K562 (cell line): ENCODE data around the gene RPUSD1. TPM values are rescaled to one million over a fixed set of nuclear protein-coding genes. Genes with fewer than 3 reads are reported as not detected.

Experiments
- ATAC-seq: fragments of 200-7000 bp; cut with Tn5 transposase; 3 replicates; pipeline ENCODE4 v1.9.1; 2020; ENCODE audit warnings: moderate library complexity
- BruUV-seq: library from RNA; stranded (reverse); fragments of 400-500 nt; replicated peaks from 2 replicates; lab custom pipeline; 2021; lab: Mats Ljungman, UMichigan
- CTCF ChIA-PET: fragments of 300-600 bp; formaldehyde crosslinking; extraction: SDS; loops from one replicate; lab custom pipeline; 2021; ENCODE audit warnings: low intra/inter-chr PET ratio; lab: Yijun Ruan, JAX
- POLR2A ChIA-PET: fragments of 300-600, 350-650 bp; sonication (Branson Sonifier 250); formaldehyde crosslinking; extraction: SDS; loops from one replicate; lab custom pipeline; 2021; ENCODE audit warnings: antibody characterized with exemption, inconsistent platforms; lab: Yijun Ruan, JAX
- DNase-seq, 4 experiments: peaks; one replicate each; pipeline versions ENCODE4 v3.0.0 to v3.0.0-alpha.2; 2011 to 2018; ENCODE audit warnings: low spot score in 3 of 4, mixed read lengths in 3 of 4; ENCODE audit errors: extremely low read depth in 1 of 4
- FAIRE-seq: peaks from 2 replicates; lab custom pipeline; 2011; peaks lifted over from hg19 to GRCh38; lab: Jason Lieb, UNC
- H2AFZ ChIP-seq: 2 replicates; pipeline ENCODE4 v1.6.0; 2011; ENCODE audit warnings: low read depth, low read length, control low read depth, inconsistent platforms
- H3K27ac ChIP-seq: fragments of 200-600 bp; 3 replicates; pipeline ENCODE4 v1.8.0; 2011; ENCODE audit warnings: low read depth, mild to moderate bottlenecking, control low read depth, inconsistent platforms, low read length, moderate library complexity, mixed read lengths; ENCODE audit errors: extremely low read depth
- H3K27me3 ChIP-seq, 2 experiments: fragments of 300-600 bp in 1 of 2; 2 replicates in 1 of 2; 3 replicates in 1 of 2; pipeline versions ENCODE4 v1.6.0 to v1.8.0; 2011; ENCODE audit warnings: inconsistent platforms in 2 of 2, low read length in 2 of 2, mild to moderate bottlenecking in 1 of 2, mixed read lengths in 1 of 2, moderate library complexity in 1 of 2; ENCODE audit not compliant: control insufficient read depth in 2 of 2, insufficient read depth in 2 of 2
- H3K36me3 ChIP-seq: fragments of 300-600 bp; 3 replicates; pipeline ENCODE4 v1.8.0; 2011; ENCODE audit warnings: mild to moderate bottlenecking, low read length, inconsistent platforms; ENCODE audit not compliant: control insufficient read depth, insufficient read depth
- H3K4me1 ChIP-seq, 2 experiments: fragments of 200-600 bp in 1 of 2; replicated peaks in 1 of 2; 2 replicates in 1 of 2; 3 replicates in 1 of 2; pipeline versions ENCODE4 v1.5.1 to v1.8.0; 2011; ENCODE audit warnings: inconsistent platforms in 2 of 2, low read length in 2 of 2, mild to moderate bottlenecking in 1 of 2, mixed read lengths in 1 of 2, moderate library complexity in 1 of 2; ENCODE audit not compliant: control insufficient read depth in 2 of 2, insufficient read depth in 2 of 2
- H3K4me2 ChIP-seq: 2 replicates; pipeline ENCODE4 v1.6.1; 2011; ENCODE audit warnings: low read length, control low read depth, inconsistent platforms, mixed read lengths; ENCODE audit not compliant: insufficient read depth
- H3K4me3 ChIP-seq: fragments of 200-600 bp; sonication (generic), shearing (Covaris generic); 2 replicates; pipeline ENCODE4 v1.5.1; 2016; ENCODE audit warnings: control low read depth, inconsistent platforms
- H3K79me2 ChIP-seq: fragments of 200-600 bp; 3 replicates; pipeline ENCODE4 v1.8.0; 2011; ENCODE audit warnings: low read length, inconsistent platforms; ENCODE audit not compliant: control insufficient read depth, insufficient read depth
- H3K9ac ChIP-seq, 2 experiments: 2 replicates each; pipeline versions ENCODE4 v1.6.0 to v1.6.1; 2011; ENCODE audit warnings: low read depth in 2 of 2, low read length in 2 of 2, control low read depth in 1 of 2, inconsistent platforms in 1 of 2, mild to moderate bottlenecking in 1 of 2, mixed read lengths in 1 of 2; ENCODE audit not compliant: insufficient read depth in 1 of 2
- H3K9me1 ChIP-seq: one replicate; pipeline ENCODE4 v1.6.0; 2011; ENCODE audit warnings: inconsistent platforms, mild to moderate bottlenecking, low read length, moderate library complexity; ENCODE audit not compliant: control insufficient read depth, insufficient read depth
- H3K9me3 ChIP-seq: replicated peaks from 2 replicates; pipeline ENCODE4 v1.5.1; 2011; ENCODE audit warnings: low read depth, low read length, inconsistent platforms; ENCODE audit not compliant: control insufficient read depth, insufficient read depth
- H4K20me1 ChIP-seq: replicated peaks from 2 replicates; pipeline ENCODE4 v1.6.1; 2011; ENCODE audit warnings: low read length, inconsistent platforms, mixed read lengths; ENCODE audit not compliant: control insufficient read depth, insufficient read depth
- PRPF4 ChIP-seq: fragments of 200-400 bp; formaldehyde crosslinking; IDR thresholded peaks from one replicate; pipeline ENCODE4 v1.6.1; 2017; ENCODE audit warnings: low read length, low read depth, mild to moderate bottlenecking; ENCODE audit not compliant: insufficient read depth, poor library complexity, severe bottlenecking
- U2AF1 ChIP-seq: fragments of 200-400 bp; formaldehyde crosslinking; optimal IDR thresholded peaks from 2 replicates; pipeline ENCODE3; 2017; ENCODE audit warnings: mild to moderate bottlenecking, low read depth, low read length, moderate library complexity
- ZNF561 ChIP-seq: fragments of 450-650 bp; formaldehyde crosslinking; conservative IDR thresholded peaks from 2 replicates; pipeline ENCODE4 v1.4.0; 2020; ENCODE audit warnings: mild to moderate bottlenecking, moderate library complexity
- ZNF696 ChIP-seq: fragments of 250-450 bp; sonication (Bioruptor Pico); conservative IDR thresholded peaks from 2 replicates; pipeline ENCODE4 v1.4.0; 2020; ENCODE audit warnings: mild to moderate bottlenecking, moderate library complexity
- ZSCAN29 ChIP-seq: fragments of 450-650 bp; IDR thresholded peaks from 2 replicates; pipeline ENCODE4 v1.6.1; 2017
- WGBS: fragments of 100-300 bp; shearing (Covaris generic); methylation state at CpG from one replicate; pipeline ENCODE4 v1.1.6; 2016; ENCODE audit warnings: low coverage, mixed read lengths; ENCODE audit not compliant: insufficient coverage; ENCODE audit errors: missing lambda C conversion rate; 5-methylcytosine and 5-hydroxymethylcytosine counted together
- in situ Hi-C: fragments of 300-500 bp; cut with MboI; formaldehyde crosslinking; loops from 4 replicates; pipeline ENCODE4 v1.15.0; 2018; ENCODE audit warnings: inconsistent platforms, mixed read lengths
- intact Hi-C: fragments of 100-400 bp; cut with micrococcal nuclease; formaldehyde crosslinking; loops from 2 replicates; pipeline ENCODE4 v1.14.2; 2022
- polyA plus RNA-seq, 8 experiments: library from polyadenylated mRNA; depleted of rRNA in 4 of 8; stranded (reverse) in 5 of 8; unstranded in 3 of 8; fragments of >200 nt; fragmentation: Nextera tagmentation in 2 of 8; fragmentation: Illumina TruSeq in 1 of 8; extraction: Ambion mirVana in 2 of 8; extraction: Trizol in 1 of 8; gene quantifications; 2 replicates each; pipeline versions ENCODE4 v1.2.1 to v1.2.3, GENCODE V29; 2011 to 2014; ENCODE audit warnings: inconsistent platforms in 1 of 8, missing spikeins in 1 of 8
- total RNA-seq, 7 experiments: library from RNA; depleted of rRNA in 6 of 7; stranded (reverse); fragments of >200 nt in 6 of 7; fragmentation: Illumina TruSeq in 2 of 7; extraction: Trizol in 2 of 7; gene quantifications; 2 replicates each; pipeline versions ENCODE4 v1.2.1 to v1.2.3, GENCODE V29; 2011 to 2021; ENCODE audit warnings: low replicate concordance in 1 of 7

Gene RPUSD1
- total and polyA plus RNA-seq, 9 of the 15 experiments (the other 6 are each of a cell fraction or from before 2014, with no cell fraction given), result 0.45 to 56.6 (median 12.0) TPM

DNA sequence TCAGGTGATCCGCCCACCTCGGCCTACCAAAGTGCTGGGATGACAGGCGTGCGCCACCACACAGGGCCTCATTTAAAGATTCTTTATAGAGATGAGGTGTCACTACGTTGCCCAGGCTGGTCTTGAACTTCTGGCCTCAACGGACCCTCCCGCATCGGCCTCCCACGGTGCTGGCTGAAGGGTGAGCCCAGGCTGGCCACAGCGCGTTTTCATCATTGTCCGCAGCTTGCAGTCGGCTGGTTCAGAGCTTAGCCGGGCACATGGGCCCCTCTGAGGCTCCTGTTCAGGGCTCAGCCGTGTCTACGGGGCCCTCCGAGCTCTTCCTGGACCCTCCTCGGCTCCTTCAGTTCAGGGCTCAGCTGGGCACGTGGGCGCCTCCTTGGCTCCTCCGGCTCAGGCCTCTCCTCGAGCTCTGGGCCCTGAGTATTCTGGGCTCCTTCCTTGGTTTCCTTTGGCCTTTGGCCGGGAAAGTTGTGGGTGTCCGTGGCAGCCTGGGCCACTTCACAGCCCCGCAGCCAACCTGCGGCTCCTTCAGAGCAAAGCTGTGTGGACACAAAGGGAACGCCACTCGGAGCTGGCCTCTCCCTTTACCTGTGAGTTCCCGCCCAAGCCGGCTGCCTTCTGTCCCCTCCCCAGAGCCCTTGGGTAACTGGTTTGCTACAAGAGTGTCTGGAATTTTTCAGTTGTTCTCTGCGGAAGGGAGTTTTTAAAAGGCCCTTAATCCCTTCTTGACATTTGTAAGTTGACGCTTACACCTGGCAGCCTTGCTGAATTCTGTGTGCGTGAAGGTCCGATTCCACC is 28.9 kb downstream of the RPUSD1 start:
- no peaks in the 10 kb centered on the region for H3K36me3 ChIP-seq
- DNase-seq (no peak), FAIRE-seq (no peak), ATAC-seq (no peak)
- no peaks in the 10 kb centered on the region for H3K79me2 ChIP-seq
- H2AFZ ChIP-seq, result no peak overlapping the region
- H3K27ac ChIP-seq, result no peak overlapping the region
- BruUV-seq, result no TSS peak
- no peak overlapping the region for H3K4me2 ChIP-seq
- H3K27me3 ChIP-seq, result no peaks in the 10 kb centered on the region
- no peaks in the 10 kb centered on the region for H4K20me1 ChIP-seq
- no peaks in the 10 kb centered on the region for H3K9me3 ChIP-seq
- CTCF ChIA-PET, result no interaction called here
- WGBS, result 80% methylated on average over 27 of the region's 34 CpGs
- peaks cover 9 to 50% of the 10 kb centered on the region in 2 experiments; a peak in 4 of 5 replicates for H3K4me1 ChIP-seq
- in situ Hi-C loops (no loop called here), intact Hi-C loops (no loop called here)
- H3K9me1 ChIP-seq, result no peaks in the 10 kb centered on the region
- H3K4me3 ChIP-seq, result no peak overlapping the region
- TF ChIP-seq PRPF4, result no peak
- TF ChIP-seq ZNF561 (CRISPR knock-in tag), result no peak
- TF ChIP-seq ZNF696, result no peak
- no peak for TF ChIP-seq ZSCAN29
- no peak for TF ChIP-seq U2AF1
- H3K9ac ChIP-seq, result peak overlapping the region in 1 of 2 experiments; percentile 81; a peak in 2 of 4 replicates
- POLR2A ChIA-PET, result interaction anchor here (0.6 to 2.1 kb wide), 3 partner anchors 9 to 177 kb away, joined by 3 to 4 read pairs (median 4); no protein-coding TSS in a partner anchor
